ENCODE results near the gene ZNF2.
A peak's percentile ranks its signal among the peaks of the same experiment; 100 is the strongest.

ZNF2 gene
- total RNA-seq: 1.4 to 15.5 reads per million in 2 donors

DNA sequence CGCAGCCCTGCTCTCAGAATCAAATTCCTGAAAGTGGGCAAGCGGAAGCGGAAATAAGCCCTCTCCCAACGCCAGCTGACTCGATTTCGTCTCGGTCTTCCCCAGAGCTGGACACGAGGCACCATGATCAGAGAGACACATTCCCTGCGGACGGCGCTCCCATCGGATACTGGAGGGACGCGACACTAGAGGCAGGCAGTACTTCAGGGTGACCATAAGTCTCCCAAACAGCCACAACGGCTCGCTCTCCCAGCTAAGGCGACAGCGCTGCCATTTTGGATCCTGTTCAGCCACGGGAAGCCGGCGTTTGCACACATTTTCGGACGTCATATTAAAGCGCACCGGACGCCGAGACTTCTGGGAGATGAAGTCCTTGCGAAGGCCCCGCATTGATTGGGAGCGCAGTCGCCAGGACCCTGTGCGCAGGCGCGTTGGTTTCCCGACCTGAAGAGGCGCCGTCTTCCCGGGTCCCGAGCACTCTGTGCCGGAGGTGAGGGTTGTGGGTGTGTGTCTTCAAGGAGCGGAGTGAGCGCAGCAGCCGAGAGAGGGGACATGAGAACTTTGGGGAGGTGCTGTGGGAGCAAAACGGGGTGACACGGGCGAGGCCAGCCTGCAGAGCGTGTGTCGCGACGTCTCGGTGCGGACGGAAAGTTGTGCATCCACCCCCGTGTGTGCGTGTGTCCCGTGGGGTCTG, at the start of gene ZNF2:
Gene ZNF2 (plus strand): TSS at position 439 of the 694 bp plus-strand sequence. CDS start 10,418 bp downstream, outside the sequence.
- peak; percentile 96 for DNase-seq

GRCh38 chr2:95121093-95121406, 44.6 kb upstream of the ZNF2 start:
- no peak for DNase-seq

- DNase-seq: peak; percentile 81
These were observed 44.0 kb upstream of the ZNF2 start, which contains the start of gene MRPS5 for GRCh38 chr2:95121407-95122196. Gene MRPS5, minus strand, starts transcription at chr2:95121808. Its CDS starts 17 bp downstream, at chr2:95121791.

GRCh38 chr2:95122197-95122551, 43.4 kb upstream of the ZNF2 start:
- no peak for DNase-seq

- no peak for DNase-seq
These were observed 26.9 kb upstream of the ZNF2 start for GRCh38 chr2:95138702-95139101.

GRCh38 chr2:95143838-95144237, 21.8 kb upstream of the ZNF2 start:
- no peak for DNase-seq

- DNase-seq: no peak
These were observed 16.1 kb upstream of the ZNF2 start for GRCh38 chr2:95149397-95149984.

DNA sequence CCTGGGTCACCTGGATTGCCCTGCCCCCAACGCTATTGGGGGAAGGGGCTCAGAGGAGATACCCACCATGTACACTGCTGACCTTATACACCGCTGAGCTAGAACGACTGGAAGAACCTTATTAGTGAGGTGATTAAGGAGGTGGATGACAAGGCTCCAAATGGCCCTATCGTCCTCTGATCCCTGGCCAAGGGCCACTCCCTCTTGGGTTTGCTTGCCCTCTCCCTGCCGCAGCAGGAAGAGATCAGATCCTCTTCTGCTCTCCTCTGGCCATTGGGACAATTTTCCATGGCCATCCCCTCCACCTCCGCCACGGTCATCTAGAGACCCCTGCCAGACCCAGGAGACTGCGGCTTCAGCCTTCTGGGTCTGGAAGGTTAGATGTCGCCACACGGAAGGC, 7.2 kb upstream of the ZNF2 start:
- no peak for DNase-seq

- no peak for DNase-seq
These were observed 6.6 kb upstream of the ZNF2 start for GRCh38 chr2:95158891-95159619.

GRCh38 chr2:95159690-95160449, 5.7 kb upstream of the ZNF2 start, which contains the start of gene ZNF514:
Gene ZNF514, minus strand, starts transcription at chr2:95159848. Its CDS starts 6,595 bp downstream, at chr2:95153253.
- DNase-seq: peak; percentile 72

GRCh38 chr2:95165030-95165370, 609 bp upstream of the ZNF2 start:
- DNase-seq: no peak

DNA sequence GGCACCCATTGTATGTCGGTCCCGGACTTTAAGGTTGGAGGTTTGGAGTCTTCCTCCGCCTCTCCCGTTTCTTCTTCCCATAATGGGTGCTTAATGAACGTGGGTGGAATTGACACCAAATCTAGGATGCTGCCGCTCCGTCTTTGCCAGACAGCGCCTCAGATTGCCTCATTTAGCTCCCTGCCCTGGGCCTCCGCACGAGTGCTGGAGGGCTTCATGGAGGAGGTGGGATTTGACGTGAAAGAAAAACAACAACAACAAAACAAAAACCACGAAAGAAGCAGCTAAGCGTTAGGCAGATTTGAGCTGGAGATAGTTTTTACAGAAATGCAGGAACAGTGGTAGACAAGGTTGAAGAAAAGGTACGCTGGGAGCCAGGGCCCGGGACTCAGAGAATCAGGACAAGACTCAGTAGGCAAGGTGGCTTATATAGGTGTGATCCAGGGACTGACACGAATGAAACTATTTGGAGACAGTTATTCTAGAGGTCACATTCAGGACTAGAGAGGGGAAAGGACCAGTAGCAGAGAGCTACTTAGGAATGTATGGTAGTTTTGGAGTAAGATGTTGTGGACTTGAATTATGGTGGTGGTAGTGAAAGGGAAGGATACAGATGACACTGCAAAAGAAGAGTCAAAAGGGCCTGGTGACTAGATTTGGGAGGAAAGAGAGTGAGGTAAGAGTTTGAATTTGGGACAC, 605 bp downstream of the ZNF2 start:
- DNase-seq: no peak

- no peak for DNase-seq
These were observed 6.3 kb downstream of the ZNF2 start for GRCh38 chr2:95171902-95172301.

DNA sequence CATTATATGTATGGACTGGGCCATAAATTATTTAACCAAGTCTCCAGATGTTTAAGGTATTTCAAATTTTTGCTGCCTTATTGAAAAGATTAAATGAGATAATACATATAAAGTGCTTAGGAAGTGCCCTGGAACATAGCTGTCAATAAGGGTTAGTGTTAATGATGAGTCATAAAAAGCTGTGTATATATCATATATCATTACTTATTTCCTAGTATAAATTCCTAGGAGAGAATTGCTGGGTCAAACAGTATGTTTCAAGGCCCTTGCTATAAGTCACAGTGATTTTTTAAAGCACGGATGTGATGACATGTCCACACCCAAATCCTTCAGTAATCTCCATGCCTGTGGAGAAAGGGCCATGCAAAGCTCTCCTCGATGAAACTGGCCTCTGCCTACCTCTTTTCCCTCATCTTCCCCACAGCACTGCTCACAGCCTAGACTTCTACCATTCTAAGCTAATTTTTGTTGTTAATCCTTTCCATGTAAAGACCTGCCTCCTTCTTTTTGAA, 8.5 kb downstream of the ZNF2 start:
- no peak for DNase-seq

- no peak for DNase-seq
These were observed 13.8 kb downstream of the ZNF2 start for GRCh38 chr2:95179451-95179850.

- DNase-seq: no peak
These were observed 16.2 kb downstream of the ZNF2 start for GRCh38 chr2:95181774-95182173.

DNA sequence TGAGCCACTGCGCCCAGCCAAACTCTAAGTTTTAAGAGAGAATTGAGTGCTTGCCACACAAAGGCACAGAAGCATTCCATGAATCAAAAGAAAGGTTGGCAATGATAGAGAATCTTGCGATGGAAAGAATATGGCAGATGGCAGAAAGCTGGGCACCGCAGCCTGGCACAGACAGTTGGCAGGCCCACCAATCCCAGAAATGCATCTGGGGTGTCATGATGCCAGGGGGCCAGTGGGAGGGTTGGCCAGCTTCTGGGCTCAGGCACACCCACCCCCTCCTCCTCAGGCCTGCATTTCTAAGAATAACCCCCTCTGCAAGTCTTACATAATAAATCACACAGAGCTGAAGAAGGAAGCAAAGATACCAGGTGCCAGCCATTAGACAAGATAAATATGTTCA, 19.6 kb downstream of the ZNF2 start:
- DNase-seq: no peak

DNA sequence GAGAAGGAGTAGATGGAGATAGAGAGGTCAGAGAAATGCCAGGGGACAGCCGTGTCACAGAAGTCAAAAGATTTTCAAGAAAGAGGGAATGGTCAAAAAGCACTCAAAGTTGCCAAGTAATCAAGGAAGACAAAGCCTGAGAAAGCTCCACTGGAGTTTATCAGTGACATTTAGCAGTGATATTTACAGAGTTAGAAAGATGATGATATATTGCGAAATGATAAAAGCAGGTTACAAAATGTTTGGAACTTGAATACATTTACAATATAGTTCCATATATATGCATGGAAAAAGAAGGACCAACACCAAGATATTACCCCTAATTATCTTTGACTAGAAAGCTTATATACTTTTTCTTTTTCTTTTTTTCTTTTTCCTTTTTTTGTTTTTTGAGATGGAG, 20.4 kb downstream of the ZNF2 start:
- no peak for DNase-seq

DNA sequence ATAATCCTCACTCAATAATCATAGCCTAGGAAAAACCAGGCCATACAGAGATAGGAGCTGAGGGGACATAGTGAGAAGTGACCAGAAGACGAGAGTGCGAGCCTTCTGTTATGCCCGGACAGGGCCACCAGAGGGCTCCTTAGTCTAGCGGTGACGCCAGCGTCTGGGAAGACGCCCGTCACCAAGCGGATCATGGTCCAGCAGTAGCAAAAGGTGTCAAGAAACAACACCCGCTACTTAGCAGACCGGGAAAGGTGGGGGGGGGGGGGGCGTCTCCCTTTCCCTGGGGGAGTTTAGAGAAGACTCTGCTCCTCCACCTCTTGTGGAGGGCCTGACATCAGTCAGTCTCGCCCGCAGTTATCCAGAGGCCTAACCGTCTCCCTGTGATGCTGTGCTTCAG, 27.3 kb downstream of the ZNF2 start:
- DNase-seq: peak; percentile 31

- DNase-seq: no peak
These were observed 38.3 kb downstream of the ZNF2 start for GRCh38 chr2:95203911-95204310.

- DNase-seq: no peak
These were observed 38.8 kb downstream of the ZNF2 start for GRCh38 chr2:95204396-95204795.

- no peak for DNase-seq
These were observed 40.5 kb downstream of the ZNF2 start for GRCh38 chr2:95206096-95206495.

All from T-helper 9 cell (primary cell).